PC-9 (cell line): ENCODE data around the gene IRX1. TPM values are rescaled to one million over a fixed set of nuclear protein-coding genes. Genes with fewer than 3 reads are reported as not detected.

Experiments
- BruUV-seq: library from RNA; stranded (reverse); fragments of 400-500 nt; replicated peaks from 2 replicates; lab custom pipeline; 2021; lab: Mats Ljungman, UMichigan
- CTCF ChIA-PET: fragments of 300-600 bp; sonication (Branson Sonifier 250); formaldehyde crosslinking; loops from one replicate; lab custom pipeline; 2022; ENCODE audit warnings: antibody characterized with exemption; lab: Charles Lee
- POLR2A ChIA-PET: fragments of 300-600 bp; sonication (Branson Sonifier 250); formaldehyde crosslinking; loops from one replicate; lab custom pipeline; 2022; ENCODE audit warnings: antibody characterized with exemption; ENCODE audit not compliant: unreplicated experiment; lab: Charles Lee
- DNase-seq, 2 experiments: peaks; one replicate each; pipeline versions ENCODE4 v3.0.0 to v3.0.0-alpha.2; 2015 to 2022; ENCODE audit warnings: mixed read lengths in 1 of 2
- H2AFZ ChIP-seq: fragments of 200-600 bp; sonication (generic); 2 replicates; pipeline ENCODE4 v1.8.1; 2017; ENCODE audit warnings: antibody characterized with exemption
- H3F3A ChIP-seq: fragments of 200-600 bp; sonication (generic); 2 replicates; pipeline ENCODE4 v1.8.1; 2017; ENCODE audit warnings: antibody characterized with exemption, mild to moderate bottlenecking, low read depth; ENCODE audit not compliant: insufficient read depth
- H3K27ac ChIP-seq: fragments of 200-600 bp; sonication (generic); 2 replicates; pipeline ENCODE4 v1.6.1; 2016; ENCODE audit warnings: mixed run types
- H3K27me3 ChIP-seq: fragments of 200-600 bp; sonication (generic); 2 replicates; pipeline ENCODE4 v1.6.1; 2016; ENCODE audit warnings: low read depth, mixed run types; ENCODE audit not compliant: insufficient read depth
- H3K36me3 ChIP-seq: fragments of 200-600 bp; sonication (generic); 2 replicates; pipeline ENCODE4 v1.6.1; 2016; ENCODE audit warnings: low read depth, mixed run types
- H3K4me1 ChIP-seq: fragments of 200-600 bp; sonication (generic); replicated peaks from 2 replicates; pipeline ENCODE4 v1.6.1; 2016; ENCODE audit warnings: mixed run types; ENCODE audit not compliant: insufficient read depth
- H3K4me2 ChIP-seq: fragments of 200-600 bp; sonication (generic); 2 replicates; pipeline ENCODE4 v1.6.1; 2017; ENCODE audit warnings: mixed run types
- H3K4me3 ChIP-seq: fragments of 200-600 bp; sonication (generic); 2 replicates; pipeline ENCODE4 v1.6.1; 2016; ENCODE audit warnings: mixed run types
- H3K79me2 ChIP-seq: fragments of 200-600 bp; sonication (generic); 2 replicates; pipeline ENCODE4 v1.6.1; 2017; ENCODE audit warnings: low read depth, mixed run types
- H3K9me2 ChIP-seq: fragments of 200-600 bp; sonication (generic); 2 replicates; pipeline ENCODE4 v1.8.1; 2017; ENCODE audit warnings: mild to moderate bottlenecking; ENCODE audit not compliant: insufficient read depth
- H3K9me3 ChIP-seq: fragments of 200-600 bp; sonication (generic); 2 replicates; pipeline ENCODE4 v1.8.1; 2016; ENCODE audit warnings: low read depth; ENCODE audit not compliant: insufficient read depth
- H4K20me1 ChIP-seq: fragments of 200-600 bp; sonication (generic); 2 replicates; pipeline ENCODE4 v1.8.1; 2017; ENCODE audit not compliant: insufficient read depth
- EZH2 ChIP-seq: fragments of 200-600 bp; sonication (generic); IDR thresholded peaks from 2 replicates; pipeline ENCODE4 v1.8.0; 2017; ENCODE audit warnings: antibody characterized with exemption, low read depth
- intact Hi-C: fragments of 100-400 bp; cut with micrococcal nuclease; formaldehyde crosslinking; loops from one replicate; pipeline ENCODE4 v1.10.0; 2022; ENCODE audit not compliant: unreplicated experiment
- total RNA-seq: library from RNA; stranded (reverse); gene quantifications from 2 replicates; pipeline ENCODE4 v1.2.3, GENCODE V29; 2021
- TF ChIP-seq, protein P1 (sequence below): fragments of 200-600 bp; sonication (generic); conservative IDR thresholded peaks from 2 replicates; pipeline ENCODE4 v1.6.1; 2017; ENCODE audit warnings: mixed run types, antibody characterized with exemption, mild to moderate bottlenecking, moderate library complexity

Gene IRX1
- total RNA-seq, 1 experiment from 2014 or later: not detected

GRCh38 chr5:3564827-3565518, 30.7 kb upstream of the IRX1 start:
- intact Hi-C loops: no loop called here
- Histone ChIP-seq H3K9me3 (no peaks in the 10 kb centered on the region), H3K27ac (no peak overlapping the region), H2AFZ (no peak overlapping the region), H3K4me1 (no peaks in the 10 kb centered on the region), H3K4me3 (no peak overlapping the region), H3K27me3 (peaks cover 26% of the 10 kb centered on the region; the same call in 1 of the 2 replicates), H3K36me3 (no peaks in the 10 kb centered on the region), H3K4me2 (no peak overlapping the region), H3F3A (no peaks in the 10 kb centered on the region), H4K20me1 (no peaks in the 10 kb centered on the region), H3K9me2 (no peaks in the 10 kb centered on the region), H3K79me2 (no peaks in the 10 kb centered on the region)
- CTCF ChIA-PET: no interaction called here
- POLR2A ChIA-PET: no interaction called here
- DNase-seq: no peak
- TF ChIP-seq, protein P1, sequence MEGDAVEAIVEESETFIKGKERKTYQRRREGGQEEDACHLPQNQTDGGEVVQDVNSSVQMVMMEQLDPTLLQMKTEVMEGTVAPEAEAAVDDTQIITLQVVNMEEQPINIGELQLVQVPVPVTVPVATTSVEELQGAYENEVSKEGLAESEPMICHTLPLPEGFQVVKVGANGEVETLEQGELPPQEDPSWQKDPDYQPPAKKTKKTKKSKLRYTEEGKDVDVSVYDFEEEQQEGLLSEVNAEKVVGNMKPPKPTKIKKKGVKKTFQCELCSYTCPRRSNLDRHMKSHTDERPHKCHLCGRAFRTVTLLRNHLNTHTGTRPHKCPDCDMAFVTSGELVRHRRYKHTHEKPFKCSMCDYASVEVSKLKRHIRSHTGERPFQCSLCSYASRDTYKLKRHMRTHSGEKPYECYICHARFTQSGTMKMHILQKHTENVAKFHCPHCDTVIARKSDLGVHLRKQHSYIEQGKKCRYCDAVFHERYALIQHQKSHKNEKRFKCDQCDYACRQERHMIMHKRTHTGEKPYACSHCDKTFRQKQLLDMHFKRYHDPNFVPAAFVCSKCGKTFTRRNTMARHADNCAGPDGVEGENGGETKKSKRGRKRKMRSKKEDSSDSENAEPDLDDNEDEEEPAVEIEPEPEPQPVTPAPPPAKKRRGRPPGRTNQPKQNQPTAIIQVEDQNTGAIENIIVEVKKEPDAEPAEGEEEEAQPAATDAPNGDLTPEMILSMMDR: no peak
- no peak for TF ChIP-seq EZH2
- BruUV-seq: no TSS peak

- Histone ChIP-seq H3K4me2 (no peak overlapping the region), H3K4me1 (no peaks in the 10 kb centered on the region), H3K27ac (no peak overlapping the region), H4K20me1 (no peaks in the 10 kb centered on the region), H3K4me3 (no peak overlapping the region), H2AFZ (no peak overlapping the region), H3K9me2 (no peaks in the 10 kb centered on the region), H3K79me2 (no peaks in the 10 kb centered on the region), H3F3A (no peaks in the 10 kb centered on the region), H3K27me3 (peaks cover 25% of the 10 kb centered on the region), H3K36me3 (no peaks in the 10 kb centered on the region), H3K9me3 (no peaks in the 10 kb centered on the region)
- BruUV-seq: no TSS peak
- POLR2A ChIA-PET: no interaction called here
- intact Hi-C loops: no loop called here
- DNase-seq: no peak
- no peak for TF ChIP-seq EZH2
- TF ChIP-seq, protein P1: no peak
- CTCF ChIA-PET: no interaction called here
Observed at GRCh38 chr5:3584724-3585531, 10.7 kb upstream of the IRX1 start.

GRCh38 chr5:3590161-3590966, 5.3 kb upstream of the IRX1 start:
- DNase-seq: no peak
- Histone ChIP-seq H3K79me2 (no peaks in the 10 kb centered on the region), H3K4me3 (no peak overlapping the region), H2AFZ (no peak overlapping the region), H3K9me2 (no peaks in the 10 kb centered on the region), H4K20me1 (no peaks in the 10 kb centered on the region), H3K27ac (no peak overlapping the region), H3K9me3 (no peaks in the 10 kb centered on the region), H3F3A (no peaks in the 10 kb centered on the region), H3K4me1 (no peaks in the 10 kb centered on the region), H3K27me3 (peaks cover 22% of the 10 kb centered on the region), H3K36me3 (no peaks in the 10 kb centered on the region), H3K4me2 (no peak overlapping the region)
- no peak for TF ChIP-seq EZH2
- TF ChIP-seq, protein P1: no peak
- CTCF ChIA-PET: no interaction called here
- no TSS peak for BruUV-seq
- POLR2A ChIA-PET: interaction anchor here (0.7 kb wide), 1 partner anchor 45 kb away, joined by 6 read pairs; no protein-coding TSS in a partner anchor
- intact Hi-C loops: no loop called here
